Endodermal cell (in vitro differentiated cells): ENCODE results near the gene TBC1D20. TPM values are rescaled to one million over a fixed set of nuclear protein-coding genes. Genes with fewer than 3 reads are reported as not detected.

Experiments used
- DNase-seq: peaks from one replicate; pipeline ENCODE4 v3.0.0-alpha.2; 2017
- H3K27ac ChIP-seq: 2 replicates; pipeline ENCODE4 v1.5.1; 2013; ENCODE audit warnings: mild to moderate bottlenecking, low read depth, low read length, moderate library complexity
- H3K27me3 ChIP-seq: 2 replicates; pipeline ENCODE4 v1.6.1; 2013; ENCODE audit warnings: mild to moderate bottlenecking, low read length, moderate library complexity; ENCODE audit not compliant: insufficient read depth, control insufficient read depth, poor library complexity, severe bottlenecking
- H3K36me3 ChIP-seq: 2 replicates; pipeline ENCODE4 v1.7.0; 2013; ENCODE audit warnings: mild to moderate bottlenecking, low read length, moderate library complexity; ENCODE audit not compliant: control insufficient read depth, insufficient read depth
- H3K4me1 ChIP-seq: one replicate; pipeline ENCODE4 v1.7.0; 2013; ENCODE audit warnings: low read length; ENCODE audit not compliant: control insufficient read depth, insufficient read depth
- H3K4me3 ChIP-seq: 2 replicates; pipeline ENCODE4 v1.5.1; 2013; ENCODE audit warnings: mild to moderate bottlenecking, low read length, moderate library complexity
- H3K9ac ChIP-seq: 2 replicates; pipeline ENCODE4 v1.6.1; 2013; ENCODE audit warnings: mild to moderate bottlenecking, low read length, moderate library complexity; ENCODE audit not compliant: poor library complexity, severe bottlenecking; ENCODE audit errors: extremely low read depth
- H3K9me3 ChIP-seq: 2 replicates; pipeline ENCODE4 v1.6.1; 2013; ENCODE audit warnings: mild to moderate bottlenecking, low read length, moderate library complexity; ENCODE audit not compliant: control insufficient read depth
- H3K27ac Mint-ChIP-seq: 2 replicates; pipeline ENCODE4 v1.8.0; 2020; ENCODE audit warnings: mixed read lengths
- H3K27me3 Mint-ChIP-seq: 2 replicates; pipeline ENCODE4 v1.8.0; 2021; ENCODE audit warnings: mild to moderate bottlenecking, mixed read lengths; ENCODE audit not compliant: insufficient read depth
- H3K36me3 Mint-ChIP-seq: 2 replicates; pipeline ENCODE4 v1.8.0; 2020; ENCODE audit warnings: low read depth, mixed read lengths
- H3K4me1 Mint-ChIP-seq: 2 replicates; pipeline ENCODE4 v1.8.0; 2020; ENCODE audit warnings: mixed read lengths
- H3K4me3 Mint-ChIP-seq: 2 replicates; pipeline ENCODE4 v1.8.0; 2020; ENCODE audit warnings: mild to moderate bottlenecking, moderate library complexity, mixed read lengths
- H3K9me3 Mint-ChIP-seq: 2 replicates; pipeline ENCODE4 v1.8.0; 2020; ENCODE audit warnings: mild to moderate bottlenecking, mixed read lengths
- CTCF ChIP-seq: fragments of 200-600 bp; sonication (generic); conservative IDR thresholded peaks from 2 replicates; pipeline ENCODE4 v1.5.0; 2021; ENCODE audit warnings: antibody characterized with exemption, mild to moderate bottlenecking
- WGBS, 2 experiments: methylation state at CpG; one replicate each; pipeline versions ENCODE4 v1.1.5 to v1.1.7; 2013; ENCODE audit warnings: missing lambda C conversion rate in 2 of 2, mixed read lengths in 1 of 2; ENCODE audit not compliant: insufficient coverage in 1 of 2, insufficient read length in 1 of 2; 5-methylcytosine and 5-hydroxymethylcytosine counted together
- total RNA-seq, 2 donors: library from RNA; stranded (reverse); fragmentation: NEBNext Ultra II Directional in 1 of 2; extraction: Animal tissue kit (Norgen Biotek cat#: 25700) in 1 of 2; gene quantifications; 2 replicates in 1 of 2; 3 replicates in 1 of 2; pipeline ENCODE4 v1.2.1, GENCODE V29; 2021

TBC1D20 gene
- total RNA-seq, 2 donors from 2014 or later, result 24.9 to 28.0 TPM

- 0% methylated on average over 34 to 75 of the region's 87 CpGs for WGBS, 2 experiments
- Mint-ChIP-seq H3K27me3 (peaks cover 4% of the 10 kb centered on the region), H3K36me3 (peaks cover 30% of the 10 kb centered on the region), H3K4me1 (peaks cover 8% of the 10 kb centered on the region), H3K9me3 (peaks cover 16% of the 10 kb centered on the region), H3K27ac (peak within 1 kb of the TSS; percentile 81), H3K4me3 (peak within 1 kb of the TSS; percentile 65)
- peak within 1 kb of the TSS; percentile 92 for H3K4me3 ChIP-seq
- peak; percentile 91 for DNase-seq
- no peaks in the 10 kb centered on the region for H3K27me3 ChIP-seq
- H3K9me3 ChIP-seq, result peaks cover 25% of the 10 kb centered on the region
- H3K27ac ChIP-seq, result peak within 1 kb of the TSS; percentile 16
- no peaks in the 10 kb centered on the region for H3K4me1 ChIP-seq
- H3K36me3 ChIP-seq, result peaks cover 22% of the 10 kb centered on the region
- peak within 1 kb of the TSS; percentile 61 for H3K9ac ChIP-seq
- TF ChIP-seq CTCF, result no peak
Measured at GRCh38 chr20:407953-408842, 54.1 kb downstream of the TBC1D20 start, which contains the start of gene RBCK1. TSS of gene RBCK1 (plus strand) at chr20:408299. CDS start at chr20:408758, 459 bp downstream.

GRCh38 chr20:407133-407952, 55.0 kb downstream of the TBC1D20 start:
- Mint-ChIP-seq H3K9me3 (peaks cover 14% of the 10 kb centered on the region), H3K27ac (peak overlapping the region; percentile 81), H3K36me3 (peaks cover 22% of the 10 kb centered on the region), H3K4me1 (peaks cover 8% of the 10 kb centered on the region), H3K4me3 (peak overlapping the region; percentile 65), H3K27me3 (peaks cover 4% of the 10 kb centered on the region)
- H3K4me1 ChIP-seq, result no peaks in the 10 kb centered on the region
- peak overlapping the region; percentile 77 for H3K4me3 ChIP-seq
- peaks cover 24% of the 10 kb centered on the region for H3K9me3 ChIP-seq
- no peak overlapping the region for H3K27ac ChIP-seq
- peak; percentile 94 for DNase-seq
- WGBS, 2 experiments, result 4 to 9% methylated on average over 20 to 40 of the region's 45 CpGs
- no peak overlapping the region for H3K9ac ChIP-seq
- TF ChIP-seq CTCF, result peak; percentile 74
- no peaks in the 10 kb centered on the region for H3K27me3 ChIP-seq
- H3K36me3 ChIP-seq, result peaks cover 22% of the 10 kb centered on the region
